ENCODE results near the gene VTI1A.

VTI1A gene

DNA sequence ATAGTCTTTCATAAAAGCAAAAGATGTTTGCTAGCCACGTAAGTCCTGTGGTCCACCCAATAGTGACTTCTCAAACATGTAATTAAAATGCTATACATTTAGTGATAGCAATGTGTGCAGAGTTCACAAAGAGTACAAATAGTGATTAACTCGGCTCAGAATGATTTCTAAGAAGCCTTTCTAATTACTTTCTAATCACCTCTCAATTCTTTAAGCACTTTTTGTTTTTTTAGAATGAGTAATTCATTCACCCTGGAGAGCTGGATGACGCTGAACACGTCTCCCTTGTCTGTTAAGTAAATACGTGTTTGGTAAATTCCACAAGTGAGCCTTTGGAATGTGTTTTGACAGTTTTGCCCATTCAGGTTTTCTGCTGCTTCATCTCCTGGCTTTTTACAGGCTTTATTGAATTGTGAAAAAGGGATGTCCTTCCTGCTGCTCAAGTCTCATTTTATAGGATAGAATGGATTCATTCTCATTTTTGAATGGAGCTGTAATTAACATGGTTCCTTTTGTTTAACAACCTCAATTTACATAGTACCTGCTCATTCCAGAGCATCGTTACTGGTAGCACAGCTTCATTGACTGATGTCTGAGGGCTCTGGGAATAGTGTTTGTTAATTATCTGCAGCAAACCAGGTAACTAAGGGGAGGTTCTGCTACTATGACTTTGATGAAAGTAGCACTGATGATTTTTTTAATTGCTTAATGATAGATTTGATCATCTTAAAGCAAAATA lies 212.1 kb downstream of the VTI1A start:
- TF ChIP-seq, protein P1, sequence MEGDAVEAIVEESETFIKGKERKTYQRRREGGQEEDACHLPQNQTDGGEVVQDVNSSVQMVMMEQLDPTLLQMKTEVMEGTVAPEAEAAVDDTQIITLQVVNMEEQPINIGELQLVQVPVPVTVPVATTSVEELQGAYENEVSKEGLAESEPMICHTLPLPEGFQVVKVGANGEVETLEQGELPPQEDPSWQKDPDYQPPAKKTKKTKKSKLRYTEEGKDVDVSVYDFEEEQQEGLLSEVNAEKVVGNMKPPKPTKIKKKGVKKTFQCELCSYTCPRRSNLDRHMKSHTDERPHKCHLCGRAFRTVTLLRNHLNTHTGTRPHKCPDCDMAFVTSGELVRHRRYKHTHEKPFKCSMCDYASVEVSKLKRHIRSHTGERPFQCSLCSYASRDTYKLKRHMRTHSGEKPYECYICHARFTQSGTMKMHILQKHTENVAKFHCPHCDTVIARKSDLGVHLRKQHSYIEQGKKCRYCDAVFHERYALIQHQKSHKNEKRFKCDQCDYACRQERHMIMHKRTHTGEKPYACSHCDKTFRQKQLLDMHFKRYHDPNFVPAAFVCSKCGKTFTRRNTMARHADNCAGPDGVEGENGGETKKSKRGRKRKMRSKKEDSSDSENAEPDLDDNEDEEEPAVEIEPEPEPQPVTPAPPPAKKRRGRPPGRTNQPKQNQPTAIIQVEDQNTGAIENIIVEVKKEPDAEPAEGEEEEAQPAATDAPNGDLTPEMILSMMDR (IDR thresholded peaks at IDR 0.05; ENCODE audit: low read depth, low read length) = no peak
- H3K4me3 ChIP-seq (replicated peaks in 1 of 2; ENCODE audit: low read depth in 2 of 2, low read length in 2 of 2) = no peak overlapping the region
- peak; percentile 38 to 70 for DNase-seq (ENCODE audit: low read depth in 2 of 2)

DNA sequence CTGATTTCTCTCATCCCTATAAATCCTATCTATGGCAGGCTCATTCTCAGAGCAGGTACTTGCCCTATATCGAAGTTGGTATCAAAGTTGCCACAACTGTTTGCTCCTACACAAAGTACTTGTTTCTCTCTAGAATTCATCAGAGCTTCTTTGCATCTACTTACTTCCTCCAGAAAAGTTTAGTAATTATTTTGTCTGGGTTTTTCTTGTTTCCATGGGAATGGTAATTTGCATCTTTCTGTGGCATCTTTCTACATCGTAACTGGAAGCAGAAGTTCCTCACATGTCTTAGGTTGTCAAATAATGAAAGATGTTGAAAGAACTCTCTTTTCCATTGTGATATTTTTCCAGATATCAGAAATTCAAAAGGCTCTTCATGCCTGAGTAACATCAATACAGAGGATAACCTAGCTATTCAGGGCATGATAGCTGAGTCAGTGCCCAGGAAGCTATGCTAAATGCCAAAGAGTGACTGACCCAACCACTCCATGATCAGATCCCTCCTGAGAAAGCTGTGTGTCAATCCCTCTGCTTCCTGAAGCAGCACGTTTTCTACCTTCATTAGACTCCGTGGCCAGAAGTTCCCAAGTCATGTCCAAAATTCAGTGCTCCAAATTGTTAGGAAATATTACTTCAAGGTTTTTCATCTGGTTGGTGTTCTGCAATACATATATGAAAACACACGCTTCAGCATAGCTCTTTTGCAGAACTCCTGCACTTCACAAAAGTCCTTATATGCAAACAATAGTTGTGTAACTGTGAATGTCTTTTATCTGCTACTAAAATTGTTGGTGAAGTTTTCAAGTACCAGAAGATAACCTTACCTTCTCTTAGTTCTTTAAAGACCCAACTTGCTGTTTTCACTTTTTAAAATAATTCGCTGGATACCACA lies 216.5 kb downstream of the VTI1A start:
- TF ChIP-seq, protein P1 (IDR thresholded peaks at IDR 0.05; ENCODE audit: low read depth, low read length) = no peak
- peak; percentile 19 to 71 for DNase-seq (ENCODE audit: low read depth in 2 of 2)
- H3K4me3 ChIP-seq (replicated peaks in 1 of 2; ENCODE audit: low read depth in 2 of 2, low read length in 2 of 2) = no peak overlapping the region

DNA sequence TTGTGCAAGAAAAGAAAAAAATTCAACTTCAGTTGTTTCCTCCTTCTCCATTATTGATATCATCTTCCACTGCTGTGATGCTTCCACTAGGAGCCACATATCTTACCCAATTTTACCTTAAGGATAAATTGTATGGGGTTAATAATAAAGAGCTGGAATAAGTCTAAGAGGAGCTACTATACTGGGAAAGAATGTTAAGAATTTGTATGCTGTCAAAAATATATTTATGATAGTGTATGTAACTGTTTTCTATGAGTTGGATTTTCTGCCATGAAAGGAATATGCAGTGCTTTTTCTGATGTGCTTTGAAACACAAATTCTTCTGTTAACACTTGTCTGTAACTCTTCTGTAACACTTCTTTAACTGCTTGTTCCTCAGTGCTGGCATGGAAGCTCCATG lies 219.1 kb downstream of the VTI1A start:
- no peak for DNase-seq (ENCODE audit: low read depth in 2 of 2)
- H3K4me3 ChIP-seq (replicated peaks in 1 of 2; ENCODE audit: low read depth in 2 of 2, low read length in 2 of 2) = no peak overlapping the region
- TF ChIP-seq, protein P1 (IDR thresholded peaks at IDR 0.05; ENCODE audit: low read depth, low read length) = no peak

DNA sequence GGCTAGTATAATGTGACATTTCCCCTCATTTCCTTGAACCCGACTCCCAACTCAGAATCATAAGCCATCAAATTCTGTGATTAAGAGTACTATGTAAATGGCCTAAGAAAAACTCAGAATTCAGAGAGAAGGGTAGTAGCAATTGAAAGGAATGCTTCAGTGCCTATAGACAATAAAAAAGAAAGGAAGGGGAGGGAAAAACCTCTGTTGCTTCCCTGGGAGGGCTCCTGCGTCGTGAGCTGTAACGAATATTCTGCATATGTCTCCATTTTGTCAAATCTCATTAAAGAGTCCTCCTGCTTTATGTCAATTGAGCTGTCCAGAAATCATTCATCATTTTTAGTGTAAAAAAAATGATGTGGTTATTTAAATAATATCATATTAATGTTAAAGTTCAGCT lies 223.0 kb downstream of the VTI1A start:
- DNase-seq (ENCODE audit: low read depth in 2 of 2) = no peak
- TF ChIP-seq, protein P1 (IDR thresholded peaks at IDR 0.05; ENCODE audit: low read depth, low read length) = no peak
- no peak overlapping the region for H3K4me3 ChIP-seq (replicated peaks in 1 of 2; ENCODE audit: low read depth in 2 of 2, low read length in 2 of 2)

DNA sequence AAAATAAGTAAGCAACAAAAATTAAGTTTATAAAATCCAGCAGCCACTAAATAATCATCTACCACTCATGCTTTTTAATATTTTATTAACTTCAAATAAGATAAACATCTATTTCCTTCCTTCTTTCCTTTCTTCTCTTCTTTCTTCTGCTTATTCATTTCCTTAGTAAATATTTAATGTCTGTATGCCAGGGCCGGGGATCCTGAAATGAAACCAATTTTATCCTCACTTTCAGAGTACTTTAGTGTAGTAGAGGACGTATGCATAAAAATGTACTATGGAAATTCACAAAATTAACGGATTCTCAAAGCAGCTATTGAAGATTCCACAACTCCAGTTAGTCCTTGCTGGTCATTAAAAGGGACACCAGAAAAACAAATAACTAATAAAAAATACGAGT lies 224.7 kb downstream of the VTI1A start:
- TF ChIP-seq, protein P1 (IDR thresholded peaks at IDR 0.05; ENCODE audit: low read depth, low read length) = no peak

DNA sequence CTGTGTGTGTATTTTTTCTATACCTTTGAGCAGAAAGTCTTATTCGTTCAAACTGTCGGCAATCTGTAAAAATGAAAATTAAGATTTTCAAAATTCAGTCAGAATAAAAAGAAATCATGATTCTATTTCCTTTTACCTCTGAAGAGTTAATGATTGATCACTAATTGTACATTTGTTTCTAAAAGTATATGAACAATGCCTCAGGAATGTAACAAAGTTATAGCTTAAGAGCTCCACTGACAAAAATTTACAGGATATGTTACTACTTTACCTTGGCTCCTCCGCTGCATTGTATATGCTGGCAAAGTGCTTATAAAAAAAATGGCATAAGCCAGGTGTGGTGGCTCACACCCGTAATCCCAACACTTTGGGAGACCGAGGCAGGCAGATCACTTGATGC lies 225.7 kb downstream of the VTI1A start:
- no peak for DNase-seq (ENCODE audit: low read depth in 2 of 2)
- TF ChIP-seq, protein P1 (IDR thresholded peaks at IDR 0.05; ENCODE audit: low read depth, low read length) = no peak

More for the DNA sequence above, 224.7 kb downstream of the VTI1A start:
- no peak overlapping the region for H3K4me3 ChIP-seq (replicated peaks in 1 of 2; ENCODE audit: low read depth in 2 of 2, low read length in 2 of 2)
- DNase-seq (ENCODE audit: low read depth in 2 of 2) = no peak

More for the DNA sequence above, 225.7 kb downstream of the VTI1A start:
- no peak overlapping the region for H3K4me3 ChIP-seq (replicated peaks in 1 of 2; ENCODE audit: low read depth in 2 of 2, low read length in 2 of 2)

Measured in cardiac fibroblast (primary cell).